Epithelial cell of alveolus of lung (primary cell): ENCODE results near the gene PDIA3. TPM values are rescaled to one million over a fixed set of nuclear protein-coding genes. Genes with fewer than 3 reads are reported as not detected.

Experiments used
- total RNA-seq: library from RNA; depleted of rRNA; stranded (reverse); fragments of >200 nt; gene quantifications from 2 replicates; pipeline ENCODE4 v1.2.1, GENCODE V29; 2015

PDIA3 gene
- 295 and 351 TPM in 2 replicates for total RNA-seq

GRCh38 chr15:43746245-43746902, at the start of gene PDIA3:
Gene PDIA3 (plus strand): TSS chr15:43746438. CDS start chr15:43746540, 102 bp downstream.

GRCh38 chr15:43776718-43777266, 30.6 kb downstream of the PDIA3 start, which contains the start of gene ELL3:
Gene ELL3 (minus strand): TSS chr15:43776966. CDS start chr15:43776901, 65 bp downstream.

GRCh38 chr15:43791993-43792760, 45.9 kb downstream of the PDIA3 start, which contains the start of gene SERF2:
Gene SERF2 (plus strand): TSS chr15:43792320. CDS start chr15:43792377, 57 bp downstream.

GRCh38 chr15:43799945-43800285, 53.7 kb downstream of the PDIA3 start, which contains the start of gene SERINC4:
Gene SERINC4 (minus strand): TSS chr15:43800220. CDS start chr15:43799986, 234 bp downstream.

GRCh38 chr15:43800286-43801141, 54.3 kb downstream of the PDIA3 start, which contains the start of gene HYPK:
Gene HYPK (plus strand): TSS chr15:43800599. CDS start chr15:43800623, 24 bp downstream.

Other genes with a start within 250 kb of the PDIA3 start
- 26.2 and 29.1 TPM in 2 replicates for gene MAP1A, start 228.8 kb upstream of the PDIA3 start, total RNA-seq
- gene PPIP5K1, start 156.2 kb upstream of the PDIA3 start, total RNA-seq: 4.5 and 6.9 TPM in 2 replicates
- gene CKMT1B, start 152.4 kb upstream of the PDIA3 start, total RNA-seq: 1.0 TPM in 1 of 2 replicates, not detected in the other
- gene STRC, start 127.6 kb upstream of the PDIA3 start, total RNA-seq: not detected in 2 replicates
- gene CATSPER2, start 97.6 kb upstream of the PDIA3 start, total RNA-seq: 0.65 TPM in 1 of 2 replicates, not detected in the other
- not detected in 2 replicates for gene CKMT1A, start 52.6 kb upstream of the PDIA3 start, total RNA-seq
- 3.2 and 3.7 TPM in 2 replicates for gene ELL3, start 30.5 kb downstream of the PDIA3 start, total RNA-seq
- 1,226 and 1,940 TPM in 2 replicates for gene SERF2, start 45.9 kb downstream of the PDIA3 start, total RNA-seq
- gene SERINC4, start 53.8 kb downstream of the PDIA3 start, total RNA-seq: not detected in 2 replicates
- 8.0 and 20.6 TPM in 2 replicates for gene HYPK, start 54.2 kb downstream of the PDIA3 start, total RNA-seq
- 21.1 and 27.1 TPM in 2 replicates for gene MFAP1, start 78.3 kb downstream of the PDIA3 start, total RNA-seq
- 5.6 and 15.8 TPM in 2 replicates for gene WDR76, start 80.6 kb downstream of the PDIA3 start, total RNA-seq